Heart left ventricle (tissue), 13 donors: ENCODE results near the gene DCAF8.
A peak's percentile ranks its signal among the peaks of the same experiment; 100 is the strongest.

Experiments used
- CTCF ChIP-seq, 12 donors: fragments of 200-600 bp; sonication (generic) in 4 of 12; IDR thresholded peaks; one replicate each; pipeline versions ENCODE4 v1.5.0 to v1.8.0; 2018 to 2022; ENCODE audit warnings: antibody characterized with exemption in 12 of 12, mild to moderate bottlenecking in 5 of 12
- POLR2A ChIP-seq, 2 donors: fragments of 450-650 bp; IDR thresholded peaks; one replicate each; pipeline ENCODE4 v1.6.1; 2017; ENCODE audit warnings: antibody characterized with exemption in 2 of 2, mild to moderate bottlenecking in 2 of 2, moderate library complexity in 2 of 2
- donor health status: ischemic (EF 13 %, LVEDD 7.1; RV severe dilation, severe dysfunction).
- donor health status: DM: no; HTN: yes; CAD: no.
- donor health status: DM: no; HTN: no; CAD: no.
- donor health status: ischemic (EF 25% LVEDD 6.9; RV normal size, moderate dysfunction).
- donor health status: ischemic (EF 25% LVEDD 5.7; RV mildly dilated, moderate dysfunction).
- donor health status: ischemic (EF 35%, LVEDD 5.7; RV mildly dilated, moderate dysfunction).
- donor health status: nonischemic (EF 11% LVEDD 7.7; RV severe dilation, severe dysfunction).
- donor health status: DM: yes; HTN: yes; CAD: no.
- donor health status: PGD.
- donor health status: ischemic (EF 29% LVEDD 5.4; RV normal size, mild dysfunction).
- donor health status: nonischemic (EF 23%, LVEDD 6.1; RV moderate dilation, normal function).

- no peak for TF ChIP-seq CTCF (IDR thresholded peaks at IDR 0.05)
- TF ChIP-seq POLR2A (IDR thresholded peaks at IDR 0.05): peak; percentile 10 to 83
Observed at GRCh38 chr1:160205242-160206035, 56.9 kb downstream of the DCAF8 start, which contains the start of gene PEA15.
